Keratinocyte (primary cell): ENCODE measurements around the gene CELF5. TPM values are rescaled to one million over a fixed set of nuclear protein-coding genes. Genes with fewer than 3 reads are reported as not detected.

Experiments
- DNase-seq: peaks from one replicate; pipeline ENCODE4 v3.0.0-alpha.2; 2011; ENCODE audit warnings: low read depth, missing footprints, low spot score
- FAIRE-seq: peaks from 2 replicates; lab custom pipeline; 2011; peaks lifted over from hg19 to GRCh38; lab: Jason Lieb, UNC
- H2AFZ ChIP-seq: 2 replicates; pipeline ENCODE4 v1.6.0; 2012; ENCODE audit warnings: low read length, control low read depth, inconsistent platforms; ENCODE audit not compliant: control insufficient read depth
- H3K27ac ChIP-seq: 2 replicates; pipeline ENCODE4 v1.5.1; 2011; ENCODE audit warnings: low read length; ENCODE audit not compliant: control insufficient read depth, insufficient read depth
- H3K27me3 ChIP-seq: 3 replicates; pipeline ENCODE4 v1.6.0; 2011; ENCODE audit warnings: low read length; ENCODE audit not compliant: control insufficient read depth, insufficient read depth; ENCODE audit errors: extremely low read depth
- H3K36me3 ChIP-seq, 2 experiments: 2 replicates in 1 of 2; 3 replicates in 1 of 2; pipeline ENCODE4 v1.5.1; 2011; ENCODE audit warnings: low read length in 2 of 2, mild to moderate bottlenecking in 1 of 2; ENCODE audit not compliant: control insufficient read depth in 2 of 2, insufficient read depth in 2 of 2; ENCODE audit errors: extremely low read depth in 1 of 2
- H3K4me1 ChIP-seq: 3 replicates; pipeline ENCODE4 v1.5.1; 2011; ENCODE audit warnings: low read length; ENCODE audit not compliant: control insufficient read depth, insufficient read depth; ENCODE audit errors: extremely low read depth
- H3K4me2 ChIP-seq: 3 replicates; pipeline ENCODE4 v1.6.0; 2011; ENCODE audit warnings: low read depth, low read length; ENCODE audit not compliant: control insufficient read depth, insufficient read depth; ENCODE audit errors: extremely low read depth
- H3K4me3 ChIP-seq, 3 experiments: fragments of 200-600 bp in 1 of 3; sonication (generic) in 1 of 3; 2 replicates in 2 of 3; 3 replicates in 1 of 3; pipeline ENCODE4 v1.5.1; 2011 to 2016; ENCODE audit warnings: low read length in 3 of 3, mild to moderate bottlenecking in 3 of 3, control low read depth in 2 of 3, inconsistent platforms in 1 of 3, low read depth in 1 of 3, mixed read lengths in 1 of 3, mixed run types in 1 of 3, moderate library complexity in 1 of 3; ENCODE audit not compliant: control insufficient read depth in 2 of 3, insufficient read depth in 2 of 3; ENCODE audit errors: extremely low read depth in 1 of 3
- H3K79me2 ChIP-seq: 2 replicates; pipeline ENCODE4 v1.6.0; 2012; ENCODE audit warnings: low read length; ENCODE audit not compliant: control insufficient read depth, insufficient read depth
- H3K9ac ChIP-seq: 3 replicates; pipeline ENCODE4 v1.6.0; 2011; ENCODE audit warnings: low read length; ENCODE audit not compliant: control insufficient read depth, insufficient read depth; ENCODE audit errors: extremely low read depth
- H3K9me1 ChIP-seq: 3 replicates; pipeline ENCODE4 v1.6.0; 2011; ENCODE audit warnings: low read length; ENCODE audit not compliant: control insufficient read depth, insufficient read depth; ENCODE audit errors: extremely low read depth
- H3K9me3 ChIP-seq: 2 replicates; pipeline ENCODE4 v1.5.1; 2012; ENCODE audit warnings: low read depth, low read length; ENCODE audit not compliant: control insufficient read depth
- H4K20me1 ChIP-seq: 3 replicates; pipeline ENCODE4 v1.6.0; 2011; ENCODE audit warnings: low read length; ENCODE audit not compliant: control insufficient read depth, insufficient read depth; ENCODE audit errors: extremely low read depth
- CTCF ChIP-seq, 3 experiments: IDR thresholded peaks in 1 of 3; conservative IDR thresholded peaks in 1 of 3; optimal IDR thresholded peaks in 1 of 3; 2 replicates in 2 of 3; 3 replicates in 1 of 3; pipeline versions ENCODE3 to v1.5.1; 2011; ENCODE audit warnings: low read length in 3 of 3, mild to moderate bottlenecking in 3 of 3, moderate library complexity in 2 of 3, control low read depth in 1 of 3, inconsistent platforms in 1 of 3; ENCODE audit not compliant: insufficient read depth in 2 of 3; ENCODE audit errors: extremely low read depth in 1 of 3
- EZH2 ChIP-seq: IDR thresholded peaks from one replicate; pipeline ENCODE4 v1.6.1; 2012; ENCODE audit warnings: inconsistent platforms, mild to moderate bottlenecking, low read length, moderate library complexity
- dilution Hi-C: fragments of 300-500 bp; cut with MboI; formaldehyde crosslinking; loops from one replicate; pipeline ENCODE4 v1.7.0; 2020; ENCODE audit warnings: low sequenced_read_pairs; ENCODE audit not compliant: extremely low pct_ligation_motif_present
- polyA plus RNA-seq, 5 experiments: library from polyadenylated mRNA; depleted of rRNA in 3 of 5; stranded (reverse) in 3 of 5; stranded (forward) in 1 of 5; unstranded in 1 of 5; fragments of >200 nt; gene quantifications; 1 replicate in 1 of 5; 2 replicates in 3 of 5; 3 replicates in 1 of 5; pipeline versions ENCODE4 v1.2.1 to v1.2.3, GENCODE V29; 2011 to 2012; ENCODE audit warnings: missing spikeins in 2 of 5, low read depth in 1 of 5, low replicate concordance in 1 of 5

Gene CELF5
- polyA plus RNA-seq, 1 donor (not counting 4 experiments of a cell fraction or from before 2014, with no cell fraction given): 0.04 TPM

GRCh38 chr19:3183721-3184641 is 40.5 kb upstream of the CELF5 start:
- Histone ChIP-seq H3K9me1 (no peaks in the 10 kb centered on the region), H3K27me3 (no peaks in the 10 kb centered on the region), H3K4me2 (no peak overlapping the region), H3K4me3 (no peak overlapping the region), H4K20me1 (peaks cover 7% of the 10 kb centered on the region), H3K79me2 (peaks cover 32% of the 10 kb centered on the region), H2AFZ (no peak overlapping the region), H3K27ac (no peak overlapping the region), H3K36me3 (no peaks in the 10 kb centered on the region), H3K9ac (no peak overlapping the region), H3K4me1 (peaks cover 24% of the 10 kb centered on the region), H3K9me3 (no peaks in the 10 kb centered on the region)
- DNase-seq: no peak
- dilution Hi-C loops: no loop called here
- FAIRE-seq: no peak
- TF ChIP-seq EZH2: no peak
- TF ChIP-seq CTCF (optimal IDR thresholded peaks at IDR 0.05 in 1 of 3, IDR thresholded peaks at IDR 0.05 in 1 of 3, conservative IDR thresholded peaks at IDR 0.05 in 1 of 3; ENCODE audit: extremely low read depth in 1 of 3, insufficient read depth in 2 of 3, low read length in 3 of 3): no peak

GRCh38 chr19:3184847-3185460 is 39.5 kb upstream of the CELF5 start:
- Histone ChIP-seq H3K4me1 (peaks cover 24% of the 10 kb centered on the region), H3K27me3 (no peaks in the 10 kb centered on the region), H3K79me2 (peaks cover 42% of the 10 kb centered on the region), H2AFZ (peak overlapping the region; percentile 76), H3K9ac (peak overlapping the region; percentile 80), H3K9me3 (no peaks in the 10 kb centered on the region), H3K27ac (peak overlapping the region; percentile 78), H4K20me1 (peaks cover 13% of the 10 kb centered on the region), H3K4me3 (peak overlapping the region; percentile 72 to 92 (median 76)), H3K36me3 (peaks cover 0 to under 1% of the 10 kb centered on the region in 2 experiments), H3K4me2 (peak overlapping the region; percentile 78), H3K9me1 (no peaks in the 10 kb centered on the region)
- dilution Hi-C loops: no loop called here
- no peak for DNase-seq
- no peak for TF ChIP-seq CTCF (optimal IDR thresholded peaks at IDR 0.05 in 1 of 3, IDR thresholded peaks at IDR 0.05 in 1 of 3, conservative IDR thresholded peaks at IDR 0.05 in 1 of 3; ENCODE audit: extremely low read depth in 1 of 3, insufficient read depth in 2 of 3, low read length in 3 of 3)
- TF ChIP-seq EZH2: no peak
- FAIRE-seq: no peak
